DND-41 (cell line): ENCODE results near the gene ZC3H18.
"Not testable (repeated sequence)": the region's sequence is repeated elsewhere in the genome, so short reads cannot be mapped to it uniquely, and the experiment has no call there.

ENCODE experiments used
- ATAC-seq: fragments of 200-7000 bp; cut with Tn5 transposase; 3 replicates; pipeline ENCODE4 v1.9.1; 2021; ENCODE audit warnings: low read depth; ENCODE audit not compliant: insufficient read depth
- DNase-seq: peaks from one replicate; pipeline ENCODE4 v3.0.0-alpha.2; 2020
- H2AFZ ChIP-seq: 2 replicates; pipeline ENCODE4 v1.6.0; 2012; ENCODE audit warnings: low read depth, low read length
- H3K27ac ChIP-seq: 2 replicates; pipeline ENCODE4 v1.5.1; 2012; ENCODE audit warnings: low read length, inconsistent platforms
- H3K27me3 ChIP-seq: fragments of 200-600 bp; sonication (generic); 2 replicates; pipeline ENCODE4 v1.6.0; 2012; ENCODE audit warnings: low read length, mild to moderate bottlenecking, inconsistent platforms; ENCODE audit not compliant: insufficient read depth, poor library complexity
- H3K36me3 ChIP-seq: 2 replicates; pipeline ENCODE4 v1.5.1; 2012; ENCODE audit warnings: low read length, inconsistent platforms; ENCODE audit not compliant: insufficient read depth
- H3K4me1 ChIP-seq: 2 replicates; pipeline ENCODE4 v1.5.1; 2012; ENCODE audit warnings: mild to moderate bottlenecking, low read length; ENCODE audit not compliant: insufficient read depth
- H3K4me2 ChIP-seq: 2 replicates; pipeline ENCODE4 v1.6.0; 2012; ENCODE audit warnings: mild to moderate bottlenecking, moderate library complexity, low read length, inconsistent platforms; ENCODE audit not compliant: insufficient read depth
- H3K4me3 ChIP-seq, 2 experiments: fragments of 200-600 bp in 1 of 2; shearing (Covaris generic) in 1 of 2; 2 replicates each; pipeline ENCODE4 v1.5.1; 2012 to 2016; ENCODE audit warnings: inconsistent platforms in 2 of 2, low read length in 2 of 2, mild to moderate bottlenecking in 2 of 2, low read depth in 1 of 2, moderate library complexity in 1 of 2
- H3K79me2 ChIP-seq: 2 replicates; pipeline ENCODE4 v1.6.0; 2012; ENCODE audit warnings: low read length, inconsistent platforms; ENCODE audit not compliant: insufficient read depth
- H3K9ac ChIP-seq: 2 replicates; pipeline ENCODE4 v1.6.0; 2012; ENCODE audit warnings: low read depth, mild to moderate bottlenecking, inconsistent platforms, low read length, moderate library complexity
- H3K9me3 ChIP-seq: 2 replicates; pipeline ENCODE4 v1.5.1; 2012; ENCODE audit warnings: low read length, moderate library complexity, mild to moderate bottlenecking, inconsistent platforms; ENCODE audit not compliant: insufficient read depth, severe bottlenecking
- H4K20me1 ChIP-seq: 2 replicates; pipeline ENCODE4 v1.6.0; 2012; ENCODE audit warnings: low read length; ENCODE audit not compliant: insufficient read depth
- CTCF ChIP-seq: IDR thresholded peaks from 2 replicates; pipeline ENCODE4 v1.5.1; 2012; ENCODE audit warnings: borderline replicate concordance, low read length, moderate library complexity, mild to moderate bottlenecking; ENCODE audit not compliant: poor library complexity, severe bottlenecking; ENCODE audit errors: extremely low read depth
- EZH2 ChIP-seq: IDR thresholded peaks from 3 replicates; pipeline ENCODE4 v1.6.1; 2012; ENCODE audit warnings: borderline replicate concordance, low read depth, mild to moderate bottlenecking, moderate library complexity, low read length, inconsistent platforms; ENCODE audit not compliant: severe bottlenecking

ZC3H18 gene

DNA sequence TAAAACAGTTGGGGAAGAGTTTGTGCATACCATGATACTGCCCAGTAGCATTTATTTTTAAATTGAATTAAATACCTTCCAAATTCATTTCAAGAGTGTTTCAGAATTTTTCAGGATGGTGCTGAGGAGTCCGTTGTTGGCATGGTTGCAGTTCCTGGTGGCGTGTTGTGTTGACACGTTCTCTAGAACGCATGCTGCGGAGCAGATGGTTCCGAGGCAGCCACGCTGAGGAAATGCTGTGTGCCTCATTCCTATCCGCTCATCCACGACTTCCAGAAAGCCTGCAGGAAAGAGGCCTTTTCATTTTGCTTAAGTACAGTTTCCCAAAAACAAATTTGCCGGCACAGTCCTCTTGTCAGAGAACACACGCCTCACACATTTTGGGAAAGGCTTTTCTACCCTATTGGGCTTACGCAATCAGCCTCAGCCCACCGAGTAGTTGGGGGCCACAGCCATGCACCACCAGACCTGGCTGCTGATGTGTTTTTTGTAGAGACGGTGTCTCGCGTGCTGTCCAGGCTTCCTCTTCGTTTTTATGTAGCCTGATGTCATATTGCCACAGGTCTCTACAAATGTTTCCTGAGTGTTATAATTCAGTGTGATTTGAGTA is 36.0 kb downstream of the ZC3H18 start:
- H4K20me1 ChIP-seq: peaks cover 31% of the 10 kb centered on the region
- H3K27me3 ChIP-seq: no peaks in the 10 kb centered on the region
- H2AFZ ChIP-seq: no peak overlapping the region
- H3K4me1 ChIP-seq: no peaks in the 10 kb centered on the region
- no peak overlapping the region for H3K4me3 ChIP-seq
- no peak for DNase-seq
- no peaks in the 10 kb centered on the region for H3K9me3 ChIP-seq
- H3K36me3 ChIP-seq: peaks cover 87% of the 10 kb centered on the region
- peaks cover 34% of the 10 kb centered on the region for H3K79me2 ChIP-seq
- no peak overlapping the region for H3K4me2 ChIP-seq
- no peak overlapping the region for H3K9ac ChIP-seq
- no peak for ATAC-seq
- TF ChIP-seq EZH2 (no peak), CTCF (no peak)
- H3K27ac ChIP-seq: no peak overlapping the region

DNA sequence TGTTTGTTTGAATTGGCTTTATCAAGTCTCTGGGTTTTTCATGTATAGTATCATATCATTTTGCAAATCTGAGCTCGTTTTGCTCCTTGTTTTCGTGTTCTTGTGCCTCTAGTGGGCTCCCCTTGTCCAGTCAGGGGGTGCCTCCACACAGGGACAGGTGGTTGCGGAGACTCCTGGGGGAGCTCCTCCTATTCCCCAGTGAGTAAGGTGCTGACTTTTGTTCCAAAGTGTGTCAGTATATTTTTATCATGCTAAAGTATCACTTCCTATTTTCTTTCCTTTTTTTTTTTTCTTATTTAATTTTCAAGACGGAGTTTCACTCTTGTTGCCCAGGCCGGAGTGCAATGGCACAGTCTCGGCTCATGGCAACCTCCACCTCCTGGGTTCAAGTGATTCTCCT is 37.9 kb downstream of the ZC3H18 start:
- Histone ChIP-seq H3K9ac (no peak overlapping the region), H3K4me2 (no peak overlapping the region), H3K4me3 (no peak overlapping the region), H3K27me3 (no peaks in the 10 kb centered on the region), H3K36me3 (peaks cover 85% of the 10 kb centered on the region), H3K79me2 (peaks cover 24% of the 10 kb centered on the region), H2AFZ (no peak overlapping the region), H3K9me3 (no peaks in the 10 kb centered on the region), H3K4me1 (no peaks in the 10 kb centered on the region), H3K27ac (no peak overlapping the region), H4K20me1 (peaks cover 26% of the 10 kb centered on the region)
- TF ChIP-seq CTCF (no peak), EZH2 (no peak)
- DNase-seq (no peak), ATAC-seq (no peak)

DNA sequence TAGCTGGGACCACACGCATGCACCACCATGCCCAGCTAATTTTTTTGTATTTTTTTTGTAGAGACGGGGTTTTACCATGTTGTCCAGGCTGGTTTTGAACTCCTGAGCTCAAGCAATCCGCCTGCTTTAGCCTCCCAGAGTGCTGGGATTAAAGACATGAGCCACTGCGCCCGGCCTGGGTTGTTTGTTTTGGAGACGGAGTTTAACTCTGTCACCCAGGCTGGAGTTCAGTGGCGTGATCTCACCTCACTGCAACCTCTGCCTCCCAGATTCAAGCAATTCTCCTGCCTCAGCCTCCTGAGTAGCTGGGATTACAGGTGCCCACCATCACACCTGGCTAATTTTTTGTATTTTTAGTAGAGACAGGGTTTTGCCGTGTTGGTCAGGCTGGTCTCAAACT is 39.2 kb downstream of the ZC3H18 start:
- not testable (repeated sequence) for H3K4me2 ChIP-seq, H3K4me3 ChIP-seq, H2AFZ ChIP-seq, H3K27me3 ChIP-seq, DNase-seq, H3K4me1 ChIP-seq, H3K9ac ChIP-seq, H3K27ac ChIP-seq, H3K9me3 ChIP-seq, ATAC-seq
- Histone ChIP-seq H3K36me3 (peaks cover 92% of the 10 kb centered on the region), H4K20me1 (peaks cover 35% of the 10 kb centered on the region), H3K79me2 (peaks cover 37% of the 10 kb centered on the region)

- H3K27me3 ChIP-seq: no peaks in the 10 kb centered on the region
- H3K9ac ChIP-seq: no peak overlapping the region
- no peak overlapping the region for H3K27ac ChIP-seq
- peaks cover 39% of the 10 kb centered on the region for H4K20me1 ChIP-seq
- DNase-seq (no peak), ATAC-seq (no peak; the same call in 2 of the 3 replicates)
- H2AFZ ChIP-seq: no peak overlapping the region
- H3K36me3 ChIP-seq: peaks cover 90% of the 10 kb centered on the region
- H3K79me2 ChIP-seq: peaks cover 41% of the 10 kb centered on the region
- TF ChIP-seq CTCF (peak; percentile 38), EZH2 (no peak)
- no peaks in the 10 kb centered on the region for H3K9me3 ChIP-seq
- no peak overlapping the region for H3K4me2 ChIP-seq
- H3K4me1 ChIP-seq: no peaks in the 10 kb centered on the region
- no peak overlapping the region for H3K4me3 ChIP-seq
These were observed 39.9 kb downstream of the ZC3H18 start for GRCh38 chr16:88610080-88610479.
